Urothelium cell line (cell line): ENCODE results near the gene PKNOX1.
"Not testable (repeated sequence)": the region's sequence is repeated elsewhere in the genome, so short reads cannot be mapped to it uniquely, and the experiment has no call there.

Experiments
- DNase-seq: peaks from one replicate; pipeline ENCODE4 v3.0.0; 2011; ENCODE audit warnings: low spot score, mixed read lengths
- FAIRE-seq: peaks from 2 replicates; lab custom pipeline; 2011; peaks lifted over from hg19 to GRCh38; lab: Jason Lieb, UNC

Gene PKNOX1

DNA sequence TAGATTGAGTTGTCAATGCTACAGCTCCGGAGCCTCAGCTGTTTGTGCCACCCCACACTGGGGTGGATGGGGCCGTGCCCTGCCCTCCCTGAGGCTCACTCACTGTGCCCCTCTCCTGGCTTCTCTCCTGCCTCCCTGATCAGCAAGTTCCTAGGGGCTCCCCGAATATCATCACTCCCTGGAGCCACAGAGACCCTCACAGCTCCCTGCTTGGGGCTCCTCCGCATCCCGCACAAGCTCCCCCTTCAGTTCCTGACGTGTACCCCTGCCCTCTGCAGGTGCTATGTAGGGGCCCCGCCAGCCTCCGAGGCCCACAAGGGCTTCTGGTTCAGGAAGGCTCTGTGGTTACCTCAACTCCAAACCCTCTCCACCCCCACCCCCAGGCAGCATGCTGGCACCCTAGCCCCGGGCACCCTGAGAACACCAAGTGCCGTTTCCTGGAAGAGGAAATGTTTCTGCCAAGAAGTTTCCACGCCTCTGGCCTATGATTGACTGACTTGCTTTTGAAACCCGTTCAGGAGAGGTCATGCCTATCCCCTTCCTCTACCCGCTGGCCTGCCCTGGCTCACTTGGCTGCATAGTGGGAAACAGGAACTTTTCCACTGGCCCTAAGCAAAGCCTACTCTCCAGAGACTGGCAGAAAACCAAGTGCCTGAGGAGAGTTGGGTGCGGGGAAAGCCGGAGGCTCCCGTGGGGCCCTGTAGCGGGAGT, 71.0 kb downstream of the PKNOX1 start:
- not testable (repeated sequence) for FAIRE-seq

DNA sequence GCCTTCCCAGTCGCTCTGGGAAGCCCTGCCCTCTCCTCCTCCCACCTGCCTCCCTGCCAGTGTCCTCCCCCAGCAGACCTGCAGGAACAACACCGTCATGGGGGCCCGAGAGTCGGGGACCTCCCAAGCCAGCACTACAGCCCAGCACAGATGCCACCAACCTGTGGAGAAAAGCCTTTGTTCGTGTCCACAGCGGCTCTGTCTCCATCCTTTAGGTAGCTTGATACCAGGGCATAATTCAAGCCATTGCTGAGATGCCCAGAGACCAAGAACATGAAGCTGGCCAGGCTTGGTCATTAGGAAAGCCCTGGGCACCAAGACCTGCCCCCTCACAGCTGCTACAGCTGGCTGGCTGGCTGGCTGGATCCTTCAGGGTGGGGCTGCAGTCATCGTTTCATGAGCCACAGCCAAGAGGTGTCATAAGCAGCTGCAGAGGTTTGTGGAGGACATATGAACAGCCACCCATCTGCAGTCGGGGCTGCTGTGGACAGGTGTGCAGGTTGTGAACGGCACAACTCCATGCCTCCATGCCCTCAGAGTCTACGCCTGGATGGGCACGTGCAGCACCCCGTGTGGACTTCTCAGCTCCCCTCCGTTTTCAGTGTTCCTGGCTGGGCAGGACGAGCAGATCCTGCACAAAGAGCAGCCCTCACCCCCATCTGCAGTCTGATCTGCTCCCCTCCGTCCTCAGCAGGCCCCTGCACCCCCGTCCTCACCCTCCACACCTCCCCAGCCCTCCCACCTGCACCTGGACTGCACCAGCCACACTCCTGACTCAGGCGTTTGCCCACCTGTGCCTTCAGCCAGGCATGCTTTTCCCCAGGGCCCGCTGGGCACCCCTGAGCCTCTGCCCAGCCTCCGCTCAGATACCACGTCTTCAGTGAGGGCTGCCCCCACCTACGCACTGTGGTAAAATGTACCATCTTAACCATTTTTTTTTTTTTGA, 71.8 kb downstream of the PKNOX1 start:
- not testable (repeated sequence) for FAIRE-seq, DNase-seq

More for the DNA sequence above, 71.0 kb downstream of the PKNOX1 start:
- DNase-seq, result not testable (repeated sequence)

DNA sequence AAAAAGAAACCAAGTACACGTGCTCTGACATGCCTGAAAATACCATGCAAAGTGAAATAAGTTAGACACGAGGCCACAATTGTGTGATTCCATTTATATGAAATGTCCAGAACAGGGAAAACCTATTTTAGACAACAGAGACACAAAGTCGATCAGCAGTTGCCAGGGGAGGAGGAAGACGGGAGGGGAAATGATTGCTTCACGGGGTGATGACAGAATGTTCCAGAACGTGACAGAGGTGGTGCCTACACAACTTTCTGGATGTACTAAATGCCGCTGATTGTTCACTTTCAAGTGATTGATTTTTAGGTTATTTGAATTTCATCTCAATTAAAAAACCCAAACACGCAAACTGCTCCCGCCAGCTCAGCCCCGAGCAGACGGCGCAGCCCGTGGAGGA, 78.8 kb downstream of the PKNOX1 start:
- FAIRE-seq, DNase-seq: not testable (repeated sequence)

DNA sequence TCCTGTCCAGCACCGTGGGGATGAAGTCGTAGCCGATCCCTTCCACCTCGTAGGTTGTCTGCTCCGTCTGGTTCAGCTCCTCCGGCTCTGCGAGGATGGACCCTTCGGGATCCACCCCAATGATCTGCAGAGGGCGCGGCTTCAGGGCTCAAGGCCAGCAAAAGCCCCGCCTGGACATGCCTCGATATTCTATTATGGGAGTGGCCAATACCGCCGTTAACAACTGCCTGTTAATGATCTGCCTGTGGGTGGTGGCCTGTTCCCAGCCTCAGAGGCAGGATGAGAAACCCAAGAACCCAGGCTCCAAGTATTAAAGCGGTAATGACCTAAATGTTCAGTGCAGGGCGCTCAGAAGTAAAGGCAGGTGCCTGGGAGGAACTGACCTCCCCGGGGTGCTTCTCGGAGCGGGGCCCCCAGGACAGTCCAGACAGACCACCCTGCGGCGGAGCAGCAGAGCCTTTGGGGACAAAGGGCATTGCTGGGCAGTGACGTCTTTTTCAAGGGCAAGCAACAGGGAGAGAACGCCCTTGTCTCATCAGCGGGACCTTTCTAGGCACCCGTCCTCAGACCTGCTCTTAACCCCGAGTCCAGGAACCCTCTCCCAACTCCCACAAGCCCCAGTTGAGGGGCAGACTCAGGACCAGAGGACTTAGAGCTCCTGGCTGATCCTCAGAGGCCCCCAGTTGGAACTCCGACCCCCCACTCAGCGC, 88.7 kb downstream of the PKNOX1 start:
- FAIRE-seq, DNase-seq: not testable (repeated sequence)

DNA sequence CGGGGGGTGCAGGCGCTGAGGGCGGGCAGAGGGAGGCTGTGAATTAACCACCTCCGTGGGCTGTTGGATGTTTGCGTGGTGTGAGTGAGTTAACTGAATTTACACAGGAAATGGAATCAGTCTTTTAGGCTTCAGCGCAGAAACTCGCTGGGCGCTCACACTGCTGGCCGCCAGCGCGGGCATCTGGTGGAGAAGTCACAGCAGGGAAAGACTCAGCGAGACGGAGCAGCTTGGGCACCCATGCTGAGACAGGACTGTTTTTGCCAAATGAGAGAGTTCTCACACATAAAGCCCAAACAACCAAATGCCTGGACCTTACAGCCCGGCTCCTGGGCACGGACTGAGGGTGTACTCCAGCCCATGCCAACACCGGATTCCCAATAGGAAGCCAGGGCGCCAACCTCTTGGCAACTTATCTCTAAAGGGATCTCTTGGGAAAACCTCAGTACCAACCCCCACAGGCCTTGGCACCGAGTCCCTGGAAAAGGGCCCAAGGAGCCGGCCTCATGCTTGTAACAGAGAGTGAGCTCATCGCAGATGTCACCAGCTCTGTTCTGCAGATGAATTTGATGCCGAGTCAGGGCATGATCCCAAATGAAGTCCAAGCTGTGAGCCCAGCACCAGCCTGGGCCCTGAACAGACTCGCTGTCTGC, 90.0 kb downstream of the PKNOX1 start:
- DNase-seq, FAIRE-seq: not testable (repeated sequence)

DNA sequence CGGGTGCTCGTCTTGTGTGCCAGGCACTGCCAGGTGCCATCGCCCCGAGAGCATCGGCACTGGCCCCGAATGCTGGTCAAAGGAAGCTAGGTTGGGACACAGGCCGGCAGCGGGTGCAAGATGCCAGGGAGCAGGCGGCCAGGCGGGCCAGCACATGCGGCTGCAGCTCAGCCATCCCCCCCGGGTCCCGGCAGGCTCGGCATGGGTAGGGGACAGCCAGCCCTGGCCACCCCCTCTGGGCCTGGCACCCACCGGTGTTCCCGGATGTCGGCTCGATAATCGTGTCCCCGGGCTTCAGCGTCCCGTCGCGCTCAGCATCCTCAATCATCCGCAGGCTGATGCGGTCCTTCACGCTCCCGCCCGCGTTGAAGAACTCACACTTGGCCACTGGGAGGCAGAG, 91.6 kb downstream of the PKNOX1 start:
- not testable (repeated sequence) for FAIRE-seq, DNase-seq

DNA sequence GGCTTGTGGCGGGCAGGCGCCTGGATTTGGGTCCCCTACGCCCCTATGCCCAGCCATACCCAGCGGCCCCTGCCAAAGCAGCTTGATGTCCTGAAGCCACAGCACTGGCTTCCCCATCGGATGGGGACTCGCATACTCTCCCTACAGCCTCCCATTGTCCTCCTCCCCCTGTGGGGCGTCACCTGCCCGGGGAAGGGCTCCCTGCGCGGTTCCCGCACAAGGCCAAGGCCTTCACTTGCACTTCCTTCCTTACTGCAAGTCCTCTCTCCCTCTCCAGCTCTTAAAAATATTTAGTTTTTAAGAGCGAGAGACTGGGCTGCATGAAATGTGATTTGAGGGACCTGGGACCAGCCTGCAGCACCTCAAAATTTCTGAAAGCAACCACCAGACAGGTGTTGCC, 92.3 kb downstream of the PKNOX1 start:
- not testable (repeated sequence) for FAIRE-seq, DNase-seq

DNA sequence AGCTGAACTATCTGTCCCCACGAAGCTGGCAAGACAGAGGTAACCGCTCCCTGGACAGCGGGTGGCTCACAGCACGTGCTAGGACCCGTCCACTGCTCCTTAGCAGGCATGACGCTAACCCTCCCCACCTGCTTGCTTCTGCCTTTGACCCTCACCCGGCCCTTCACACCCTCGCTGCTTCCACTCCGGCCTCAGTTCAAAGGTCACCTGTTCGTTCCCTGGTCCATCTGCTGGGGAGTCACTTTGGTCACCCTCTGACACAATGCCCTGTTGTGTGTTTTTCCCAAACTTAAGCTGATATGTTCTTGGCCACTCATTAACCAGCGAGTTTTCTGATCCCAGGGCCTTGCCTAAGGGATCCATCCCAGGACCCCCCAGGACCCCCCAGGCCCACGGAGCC, 93.7 kb downstream of the PKNOX1 start:
- not testable (repeated sequence) for FAIRE-seq, DNase-seq

DNA sequence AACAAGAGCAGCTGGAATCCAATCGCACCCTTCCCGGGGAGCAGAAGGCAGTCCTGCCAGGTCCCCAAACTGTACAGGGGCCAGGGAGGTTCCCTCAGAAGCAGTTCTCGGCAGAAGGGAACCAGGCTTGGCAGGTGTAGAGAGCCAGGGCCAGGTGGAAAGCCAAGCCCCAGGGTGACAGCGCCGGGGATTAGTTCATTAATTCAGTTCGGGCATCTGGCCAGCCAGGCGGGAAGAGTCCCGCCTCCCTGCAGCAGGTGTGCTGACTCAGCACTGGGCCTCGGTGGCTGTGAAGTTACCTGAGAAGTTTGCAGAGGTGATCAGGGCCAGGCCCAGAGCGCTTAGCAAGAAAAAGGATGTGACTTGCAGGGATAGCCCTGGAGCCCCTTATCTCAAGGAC, 95.3 kb downstream of the PKNOX1 start:
- not testable (repeated sequence) for FAIRE-seq, DNase-seq

DNA sequence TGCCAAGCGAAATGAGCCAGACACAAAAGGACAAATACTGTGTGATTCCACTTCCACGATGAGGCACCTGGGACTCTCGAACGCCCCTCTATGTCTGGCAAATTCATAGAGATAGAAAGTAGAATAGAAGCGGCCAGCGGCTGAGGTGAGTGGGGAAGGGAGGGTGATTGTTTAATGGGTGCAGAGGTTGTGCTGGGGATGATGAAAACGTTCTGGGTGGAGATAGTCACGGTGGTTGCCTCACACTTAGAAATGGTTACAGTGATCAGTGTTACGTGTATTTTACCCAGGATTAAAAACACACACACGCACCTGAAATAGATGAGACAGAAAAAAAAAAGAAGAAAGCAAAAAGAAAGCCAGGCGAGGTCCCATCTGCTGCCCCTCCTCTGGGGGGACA, 98.4 kb downstream of the PKNOX1 start:
- FAIRE-seq, DNase-seq: not testable (repeated sequence)

DNA sequence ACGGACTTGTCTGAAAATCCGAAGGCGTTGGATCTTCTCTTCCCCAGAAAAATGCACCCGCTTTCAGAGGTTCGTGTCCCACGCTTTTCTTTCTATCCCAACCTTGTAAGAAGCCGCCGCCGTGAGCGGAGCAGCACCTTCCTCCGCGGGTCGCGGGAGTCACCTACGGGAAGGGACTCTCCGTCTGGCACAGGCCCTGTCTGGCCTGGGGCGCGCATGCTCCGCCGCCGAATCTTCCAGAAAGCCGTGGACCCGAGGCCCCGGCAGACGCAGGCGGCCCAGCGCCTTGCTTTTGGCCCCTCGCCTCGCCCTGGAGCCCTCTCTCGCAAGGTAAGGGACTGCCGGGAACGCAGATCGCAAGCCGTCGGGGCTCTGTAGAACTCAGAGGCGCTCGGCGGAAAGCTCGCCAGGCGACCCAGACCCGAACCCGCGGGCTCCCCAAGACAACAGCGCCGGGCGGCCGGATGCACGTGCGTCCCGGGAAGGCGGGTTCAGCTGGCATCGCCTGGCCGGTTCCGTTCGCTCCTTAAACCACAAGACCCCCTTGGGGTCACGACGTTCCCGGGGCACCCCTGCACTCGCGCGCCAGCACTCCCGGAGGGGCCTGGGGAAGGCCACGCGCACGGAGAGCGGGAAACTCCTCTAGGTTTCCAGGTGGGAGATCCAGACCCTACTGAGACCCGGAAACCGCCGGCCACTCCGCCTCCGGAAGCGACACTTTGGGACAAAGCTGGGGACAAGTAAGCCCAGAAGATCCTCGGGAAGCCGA, 100.2 kb downstream of the PKNOX1 start:
- not testable (repeated sequence) for DNase-seq, FAIRE-seq

DNA sequence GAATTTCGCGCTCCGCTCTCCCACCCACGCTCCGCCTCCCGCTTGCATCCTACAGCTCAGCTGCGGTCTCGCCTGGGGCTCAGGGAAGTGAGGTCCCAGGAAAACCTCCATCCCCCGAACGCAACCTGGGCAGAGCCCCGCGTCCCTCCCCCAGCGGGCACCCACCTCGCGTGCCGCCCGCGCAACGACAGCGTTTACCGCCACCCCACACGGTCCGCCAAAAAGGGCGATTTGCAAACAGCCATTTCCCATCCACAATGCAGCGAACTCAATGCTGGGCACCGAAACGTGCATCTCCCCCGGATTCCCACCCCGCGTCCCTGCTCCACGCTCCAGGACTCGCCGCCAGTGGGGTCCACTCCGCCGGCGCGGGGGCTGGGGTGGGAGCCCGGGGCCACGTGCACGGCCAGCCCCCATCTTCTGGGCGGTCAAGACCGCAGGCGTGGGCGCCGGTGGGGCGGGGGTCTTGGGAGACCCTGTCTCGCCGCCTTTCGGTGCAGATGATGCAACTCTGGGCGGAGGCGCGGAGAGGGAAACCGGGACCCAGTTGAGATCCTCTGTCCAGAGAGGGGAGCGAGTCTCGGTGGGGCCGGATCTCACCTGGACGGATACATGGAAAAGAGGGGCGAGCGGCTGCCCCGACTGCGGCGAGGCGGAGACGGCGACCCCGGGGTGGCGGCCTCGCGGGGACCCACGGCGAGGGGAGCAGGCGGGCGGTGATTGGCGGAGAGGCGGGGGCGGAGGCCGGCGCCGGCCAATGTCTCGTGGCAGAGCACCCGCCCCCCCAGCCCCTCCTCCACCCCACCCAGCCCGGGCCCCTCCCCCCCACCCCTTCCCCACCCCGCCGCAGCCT, 101.0 kb downstream of the PKNOX1 start, which contains the start of gene CBS:
Gene CBS, minus strand, starts transcription at position 666 of the 853 bp plus-strand sequence. CDS start 3,642 bp downstream, outside the sequence.
- peak; percentile 40 for FAIRE-seq

DNA sequence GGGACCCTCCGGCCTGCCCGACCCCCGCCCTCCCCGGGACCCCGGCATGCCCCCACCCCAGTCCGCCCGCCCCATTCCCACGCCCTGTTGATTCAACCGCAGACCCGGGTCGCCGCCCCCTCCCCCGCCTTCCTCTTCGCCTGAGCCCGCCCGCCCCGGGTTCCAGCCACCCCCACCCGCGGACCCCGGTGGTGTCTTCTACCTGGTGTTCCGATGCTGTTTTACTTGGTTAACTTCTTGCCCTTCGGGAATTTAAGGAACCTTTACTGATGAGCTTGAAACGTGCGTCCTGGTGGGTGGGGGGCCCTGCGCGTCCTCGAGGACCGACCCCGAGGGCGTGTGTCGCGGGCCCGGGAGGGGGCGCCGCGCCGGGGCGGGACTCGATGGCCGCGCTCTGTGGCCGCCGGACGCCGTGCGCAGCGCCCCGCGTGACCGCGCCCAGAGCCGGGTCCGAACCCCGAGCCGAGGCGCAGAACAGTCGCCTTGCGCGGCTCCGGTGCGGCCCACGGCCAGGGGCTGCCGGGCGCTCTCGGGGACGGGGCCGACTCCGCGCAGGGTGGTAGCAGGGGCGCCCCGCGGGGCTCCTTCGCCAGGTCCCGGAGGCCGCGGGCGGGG, 101.8 kb downstream of the PKNOX1 start:
- not testable (repeated sequence) for FAIRE-seq, DNase-seq

More for the DNA sequence above, 101.0 kb downstream of the PKNOX1 start, which contains the start of gene CBS:
- DNase-seq, result not testable (repeated sequence)

DNA sequence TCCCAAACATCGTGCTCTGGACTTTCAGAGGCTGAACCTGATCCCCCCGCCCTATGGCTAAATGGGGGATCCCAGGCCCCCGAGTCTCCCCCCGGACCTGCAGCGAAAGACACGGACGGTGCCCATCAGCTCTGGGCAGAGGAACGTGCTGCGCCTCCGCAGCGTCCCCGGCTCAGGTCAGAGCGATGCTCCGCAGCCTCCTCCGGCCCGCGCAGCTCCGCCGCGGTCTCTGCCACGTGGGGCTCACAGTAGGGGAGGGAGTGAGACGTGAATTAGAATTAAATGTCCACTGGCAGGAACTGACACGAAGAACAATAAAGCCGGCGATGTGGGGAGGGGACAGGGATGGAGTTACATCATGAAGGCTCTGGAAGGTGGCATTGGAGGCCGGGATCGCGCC, 102.3 kb downstream of the PKNOX1 start:
- FAIRE-seq, DNase-seq: not testable (repeated sequence)

DNA sequence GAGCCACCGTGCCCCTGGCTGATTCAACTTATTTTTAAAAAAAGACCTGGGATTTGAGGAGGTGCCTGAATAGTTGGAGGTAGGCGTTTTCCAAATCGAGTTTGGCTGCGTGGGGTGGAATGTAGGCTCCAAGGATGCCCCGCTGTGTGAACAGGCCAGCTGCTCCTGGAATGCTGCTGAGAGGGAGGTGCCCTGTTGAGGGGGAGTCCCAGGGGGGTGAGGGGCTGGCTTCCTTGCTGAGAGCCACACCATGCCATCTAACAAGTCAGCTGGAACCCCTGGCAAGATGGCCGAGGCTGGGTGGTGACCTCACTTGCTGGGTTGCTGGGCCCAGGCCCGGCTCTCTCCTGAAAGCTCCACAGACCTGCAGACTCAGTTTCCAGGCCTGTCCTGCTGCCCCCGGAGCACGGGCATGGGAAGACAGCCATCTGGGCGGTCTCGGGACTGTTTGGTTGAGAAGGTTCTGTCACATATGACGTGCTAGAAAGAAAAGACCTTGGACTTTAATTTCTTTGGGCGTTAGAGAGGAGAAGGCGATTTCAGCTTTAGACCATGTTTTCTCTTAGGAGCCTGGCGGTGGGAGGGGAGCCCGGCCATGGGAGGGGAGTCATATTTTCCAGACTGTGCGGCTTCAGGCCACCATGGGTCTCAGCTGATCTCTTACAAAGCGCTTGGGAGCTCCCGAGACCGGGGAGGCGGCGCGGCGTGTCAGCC, 108.4 kb downstream of the PKNOX1 start:
- DNase-seq, FAIRE-seq: not testable (repeated sequence)
